CD4-positive, alpha-beta T cell treated with Interleukin-10 for 1 hour (primary cell): ENCODE data around the gene PIH1D1.

Experiments
- DNase-seq: peaks from one replicate; pipeline ENCODE4 v3.0.0-alpha.2; 2020

Gene PIH1D1

DNA sequence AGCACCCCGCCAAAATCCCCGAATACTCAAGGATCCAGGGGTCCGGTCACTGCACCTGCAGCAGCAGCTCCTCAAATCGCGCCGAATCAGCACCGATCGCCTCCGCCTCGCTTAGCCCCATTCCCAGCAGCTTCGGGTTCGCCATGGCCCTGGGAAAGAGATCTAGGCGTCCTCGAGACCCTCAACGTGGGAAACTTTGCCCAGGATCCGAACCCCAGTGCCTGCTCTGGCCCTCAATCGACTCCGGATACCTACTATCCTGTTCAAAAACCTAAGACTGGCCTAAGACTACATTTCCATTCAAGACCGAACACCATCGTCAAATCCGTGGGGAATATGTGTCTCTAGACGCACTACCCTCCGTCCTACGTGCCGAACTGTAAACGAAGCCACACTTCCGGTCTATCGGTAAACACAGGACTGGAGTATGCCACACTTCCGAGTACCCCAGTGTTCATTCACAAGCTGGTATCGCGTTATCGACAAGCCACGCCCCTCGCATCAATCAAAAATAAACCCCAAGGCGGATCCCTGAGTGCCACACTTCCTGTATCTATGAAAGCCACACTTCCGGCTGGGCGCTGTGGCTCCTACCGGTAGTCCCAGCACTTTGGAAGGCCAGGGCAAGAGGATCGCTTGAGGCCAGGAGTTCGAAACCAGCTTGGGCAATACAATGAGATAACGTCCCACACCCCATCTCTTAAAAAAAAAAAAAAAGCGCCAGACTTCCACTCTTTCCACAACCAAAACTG lies at the start of gene PIH1D1:
Gene PIH1D1, minus strand, starts transcription at position 385 of the 752 bp plus-strand sequence. Its CDS starts 240 bp downstream, at position 145.
- peak; percentile 98 for DNase-seq

DNA sequence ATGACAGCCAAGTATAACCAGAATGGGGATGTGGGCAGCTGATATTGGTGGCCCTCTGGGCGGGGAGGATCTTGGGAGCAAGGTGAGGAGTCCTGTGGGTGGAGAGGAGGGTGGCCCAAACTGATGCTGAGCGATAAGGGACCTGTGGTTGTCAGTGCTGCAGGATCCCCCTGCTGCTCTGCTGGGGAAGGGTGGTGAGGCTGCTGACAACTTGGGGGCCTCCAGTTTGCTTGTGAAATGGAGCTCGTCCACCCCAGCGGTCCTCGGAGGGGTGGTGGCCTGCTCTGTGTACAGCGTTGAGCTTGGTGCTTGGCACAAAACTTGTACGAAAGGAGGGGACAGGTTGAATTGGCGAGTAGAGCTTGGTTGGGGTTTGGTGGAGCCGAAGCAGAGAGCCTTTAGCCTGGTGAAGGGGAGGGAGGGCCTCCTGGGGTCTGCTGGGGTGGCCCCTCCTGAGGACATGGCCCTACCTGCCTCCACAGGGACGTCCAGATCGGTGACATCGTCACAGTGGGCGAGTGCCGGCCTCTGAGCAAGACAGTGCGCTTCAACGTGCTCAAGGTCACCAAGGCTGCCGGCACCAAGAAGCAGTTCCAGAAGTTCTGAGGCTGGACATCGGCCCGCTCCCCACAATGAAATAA lies 47.5 kb upstream of the PIH1D1 start:
- DNase-seq, result peak; percentile 63

DNA sequence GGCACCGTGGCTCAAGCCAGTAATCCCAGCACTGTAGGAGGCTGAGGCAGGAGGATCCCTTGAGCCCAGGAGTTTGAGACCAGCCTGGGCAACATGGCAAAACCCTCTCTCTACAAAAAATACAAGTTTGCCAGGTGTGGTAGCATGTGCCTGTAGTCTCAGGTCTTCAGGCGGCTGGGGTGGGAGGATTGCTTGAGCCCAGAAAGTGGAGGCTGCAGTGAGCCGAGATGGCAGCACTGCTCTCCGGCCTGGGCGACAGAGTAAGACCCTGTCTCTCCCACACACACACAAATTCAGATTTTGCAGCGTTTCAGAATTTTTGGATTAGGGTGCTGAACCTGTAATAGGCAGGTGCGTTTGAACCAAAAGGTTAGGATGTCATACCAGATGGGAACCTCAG lies 46.9 kb upstream of the PIH1D1 start:
- peak; percentile 44 for DNase-seq

DNA sequence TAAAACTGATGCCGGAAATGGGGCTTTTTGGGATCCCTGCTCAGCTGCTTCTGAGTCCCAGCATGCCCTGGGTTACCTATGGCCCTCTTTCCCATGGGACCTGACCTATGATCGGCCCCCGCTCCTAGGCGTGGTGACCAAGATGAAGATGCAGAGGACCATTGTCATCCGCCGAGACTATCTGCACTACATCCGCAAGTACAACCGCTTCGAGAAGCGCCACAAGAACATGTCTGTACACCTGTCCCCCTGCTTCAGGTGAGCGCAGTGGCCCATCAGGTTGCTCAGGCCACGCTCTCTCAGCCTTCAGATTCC lies 46.1 kb upstream of the PIH1D1 start:
- no peak for DNase-seq

DNA sequence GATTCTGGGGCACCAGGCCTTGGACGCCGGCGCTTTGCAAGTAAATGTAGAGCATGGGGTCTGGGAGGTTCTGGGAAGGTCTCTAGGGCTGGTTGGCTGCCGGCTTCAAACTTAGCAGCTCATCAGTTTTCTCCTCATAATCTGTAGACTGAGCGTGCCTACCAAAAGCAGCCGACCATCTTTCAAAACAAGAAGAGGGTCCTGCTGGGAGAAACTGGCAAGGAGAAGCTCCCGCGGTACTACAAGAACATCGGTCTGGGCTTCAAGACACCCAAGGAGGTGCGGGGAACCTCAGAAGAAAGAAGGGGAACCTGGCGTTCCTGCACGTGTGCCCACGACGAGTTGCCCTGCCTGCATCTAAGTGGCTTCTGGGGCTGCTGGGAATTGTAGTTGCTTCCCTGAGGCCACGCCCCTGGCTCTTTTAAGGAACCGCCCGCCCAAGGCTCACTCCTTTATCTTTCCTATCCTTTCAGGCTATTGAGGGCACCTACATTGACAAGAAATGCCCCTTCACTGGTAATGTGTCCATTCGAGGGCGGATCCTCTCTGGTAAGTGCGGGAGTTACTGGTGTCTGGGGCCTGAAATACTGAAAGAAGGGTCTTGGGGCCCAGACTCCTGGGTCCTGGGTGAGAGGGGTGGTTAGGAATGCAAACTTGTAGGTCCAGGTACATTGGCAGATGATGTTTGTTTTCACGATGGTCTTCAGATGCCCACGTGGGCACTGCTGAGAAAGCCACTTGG lies 45.6 kb upstream of the PIH1D1 start:
- DNase-seq, result peak; percentile 87

DNA sequence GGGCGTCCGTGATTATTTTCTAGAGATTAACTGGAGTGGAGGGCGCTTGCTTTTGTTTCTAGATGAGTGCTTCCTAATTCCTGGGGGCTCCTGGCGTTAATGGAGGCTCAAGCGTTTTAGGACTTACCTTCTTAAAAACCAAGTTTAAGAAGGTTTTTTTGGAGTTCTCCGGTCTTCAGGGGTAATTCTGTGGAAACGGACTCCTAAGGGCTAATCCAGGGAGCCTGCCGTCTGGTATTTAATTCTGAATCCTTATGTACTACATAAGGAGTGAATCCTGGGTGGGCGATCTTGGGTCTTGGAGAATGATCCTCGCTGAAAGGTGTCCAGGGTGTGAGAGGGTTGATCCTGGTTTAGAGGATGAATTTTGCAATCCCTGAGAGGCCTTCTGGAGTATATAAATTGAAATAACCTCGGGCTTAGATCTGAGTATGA lies 45.0 kb upstream of the PIH1D1 start:
- DNase-seq, result no peak

DNA sequence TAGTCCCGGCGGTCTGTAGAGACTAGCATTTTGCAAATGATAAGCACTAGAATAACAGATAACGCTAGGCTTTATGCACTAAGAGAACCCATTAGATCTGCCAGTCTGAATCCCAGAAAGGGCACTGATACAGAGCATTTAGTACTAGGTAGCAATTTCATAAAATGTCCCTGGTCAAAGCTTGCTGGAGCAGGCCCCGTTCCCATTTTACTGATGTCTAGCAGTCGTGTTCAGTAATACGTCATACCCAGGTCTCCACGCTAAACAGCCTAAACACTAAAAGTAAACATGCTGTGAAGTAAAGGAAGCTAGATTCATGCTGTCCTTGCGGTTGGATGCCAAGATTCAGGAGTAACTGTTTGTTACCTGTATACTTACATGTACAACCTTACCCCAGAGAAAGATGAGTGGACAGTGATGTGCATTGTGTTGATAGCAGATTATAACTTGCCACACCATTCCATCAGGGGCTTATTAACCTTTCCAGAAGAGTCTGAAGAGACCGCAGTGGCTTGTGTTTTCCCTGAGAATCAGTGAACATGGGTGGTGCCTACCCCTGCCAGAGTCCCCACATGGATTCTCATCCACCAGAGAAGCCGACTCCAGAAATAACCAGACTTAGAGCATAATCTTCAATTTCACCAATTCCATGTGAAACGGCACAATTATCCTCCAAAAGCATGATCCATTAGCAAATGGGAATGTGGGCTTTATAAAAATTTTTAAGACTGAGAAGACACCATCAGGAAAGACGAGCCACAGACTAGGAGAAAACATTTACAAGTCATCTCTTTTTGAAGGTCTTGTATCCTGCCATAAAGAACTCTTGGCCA lies 41.2 kb upstream of the PIH1D1 start:
- peak; percentile 31 for DNase-seq

DNA sequence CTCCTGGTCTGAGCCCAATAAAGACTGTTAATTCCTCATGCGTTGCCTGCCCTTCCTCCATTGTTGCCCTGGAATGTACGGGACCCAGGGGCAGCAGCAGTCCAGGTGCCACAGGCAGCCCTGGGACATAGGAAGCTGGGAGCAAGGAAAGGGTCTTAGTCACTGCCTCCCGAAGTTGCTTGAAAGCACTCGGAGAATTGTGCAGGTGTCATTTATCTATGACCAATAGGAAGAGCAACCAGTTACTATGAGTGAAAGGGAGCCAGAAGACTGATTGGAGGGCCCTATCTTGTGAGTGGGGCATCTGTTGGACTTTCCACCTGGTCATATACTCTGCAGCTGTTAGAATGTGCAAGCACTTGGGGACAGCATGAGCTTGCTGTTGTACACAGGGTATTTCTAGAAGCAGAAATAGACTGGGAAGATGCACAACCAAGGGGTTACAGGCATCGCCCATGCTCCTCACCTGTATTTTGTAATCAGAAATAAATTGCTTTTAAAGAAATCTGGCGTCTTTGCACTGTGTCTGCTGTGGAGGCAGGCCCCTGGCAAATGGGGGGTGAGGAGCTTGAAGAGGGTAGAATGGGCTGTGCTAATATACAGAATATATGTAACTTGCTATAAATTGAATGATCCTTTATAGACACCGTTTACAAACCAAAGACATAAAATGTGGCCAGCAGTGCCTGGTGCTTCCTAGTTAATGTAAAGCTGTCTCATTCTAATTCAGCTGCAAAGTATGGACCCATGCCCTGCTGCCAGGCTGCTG lies 40.4 kb upstream of the PIH1D1 start:
- no peak for DNase-seq

DNA sequence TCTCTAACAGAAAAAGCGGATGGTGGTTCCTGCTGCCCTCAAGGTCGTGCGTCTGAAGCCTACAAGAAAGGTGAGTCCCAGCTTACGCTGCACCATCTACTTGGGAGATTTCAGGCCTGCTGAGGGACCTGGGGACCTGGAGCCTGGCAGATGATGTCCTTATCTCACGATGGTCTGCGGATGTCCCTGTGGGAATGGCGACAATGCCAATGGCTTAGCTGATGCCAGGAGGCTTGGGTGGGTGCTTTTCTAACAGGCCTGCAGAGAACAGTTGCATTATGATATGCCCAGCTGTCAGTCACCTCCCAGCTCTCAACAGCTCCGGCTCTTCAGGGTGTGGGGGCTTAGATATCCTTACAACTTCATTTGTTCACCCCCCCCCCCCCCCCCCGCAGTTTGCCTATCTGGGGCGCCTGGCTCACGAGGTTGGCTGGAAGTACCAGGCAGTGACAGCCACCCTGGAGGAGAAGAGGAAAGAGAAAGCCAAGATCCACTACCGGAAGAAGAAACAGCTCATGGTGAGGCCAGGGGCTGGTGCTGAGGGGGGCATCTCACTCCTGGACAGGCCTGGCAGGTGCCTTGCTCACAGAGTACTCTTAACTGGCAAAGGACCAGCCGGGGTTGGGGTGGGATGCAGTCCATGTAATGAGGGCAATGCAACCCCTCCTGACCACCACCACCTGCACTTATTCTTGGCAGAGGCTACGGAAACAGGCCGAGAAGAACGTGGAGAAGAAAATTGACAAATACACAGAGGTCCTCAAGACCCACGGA lies 39.6 kb upstream of the PIH1D1 start:
- DNase-seq, result no peak

DNA sequence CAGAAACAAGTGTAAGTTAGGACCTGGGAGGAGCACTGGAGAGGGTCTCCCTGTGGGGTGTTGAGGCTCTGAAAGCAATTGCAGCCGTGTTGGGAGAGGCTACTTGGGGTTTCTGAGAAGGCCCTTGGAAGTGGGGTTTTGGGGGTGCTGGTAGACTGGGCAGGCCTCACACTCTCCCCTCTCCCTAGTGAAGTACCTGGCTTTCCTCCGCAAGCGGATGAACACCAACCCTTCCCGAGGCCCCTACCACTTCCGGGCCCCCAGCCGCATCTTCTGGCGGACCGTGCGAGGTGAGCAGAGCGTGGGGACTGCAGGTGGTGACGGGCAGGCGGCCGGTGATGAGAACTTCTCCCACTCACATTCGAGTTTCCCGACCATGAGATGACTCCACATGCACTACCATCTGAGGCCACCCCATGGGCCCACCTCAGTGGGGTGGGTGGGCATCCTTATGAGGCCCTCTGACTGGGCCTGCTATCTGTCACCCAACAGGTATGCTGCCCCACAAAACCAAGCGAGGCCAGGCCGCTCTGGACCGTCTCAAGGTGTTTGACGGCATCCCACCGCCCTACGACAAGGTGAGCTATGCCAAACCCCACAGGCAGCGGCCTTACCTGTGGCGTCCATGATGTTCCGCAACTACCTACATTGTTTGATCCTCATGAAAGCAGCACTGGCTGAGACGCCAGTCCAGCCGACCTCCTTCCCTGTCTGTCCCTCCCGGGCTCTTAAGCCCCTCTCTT lies 38.8 kb upstream of the PIH1D1 start:
- peak; percentile 32 for DNase-seq

DNA sequence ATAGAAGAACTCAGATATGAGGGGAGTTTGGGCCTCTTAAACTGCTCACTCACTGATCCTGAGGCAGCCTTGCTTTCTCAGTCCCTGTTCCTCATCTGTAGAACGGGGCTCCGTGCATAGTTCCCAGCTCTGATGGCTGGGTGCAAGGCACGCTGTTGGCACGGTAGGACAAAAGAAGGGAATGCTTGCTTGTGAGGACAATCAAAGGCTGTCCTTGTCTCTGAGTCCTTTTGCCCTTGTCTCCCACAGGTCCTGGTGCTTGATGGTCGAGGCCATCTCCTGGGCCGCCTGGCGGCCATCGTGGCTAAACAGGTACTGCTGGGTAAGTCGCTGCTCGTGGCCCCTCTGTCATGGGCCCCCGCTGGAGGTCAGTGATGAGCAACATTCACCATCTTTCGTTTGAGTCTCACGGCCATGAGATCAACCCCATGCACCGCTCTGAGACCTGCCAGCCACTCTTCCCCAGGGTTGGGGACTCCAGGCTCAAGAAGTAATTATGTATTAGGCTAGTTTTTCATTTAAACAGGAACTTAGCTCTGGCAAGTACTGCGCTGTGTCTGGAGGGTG lies 38.1 kb upstream of the PIH1D1 start:
- peak; percentile 60 for DNase-seq

DNA sequence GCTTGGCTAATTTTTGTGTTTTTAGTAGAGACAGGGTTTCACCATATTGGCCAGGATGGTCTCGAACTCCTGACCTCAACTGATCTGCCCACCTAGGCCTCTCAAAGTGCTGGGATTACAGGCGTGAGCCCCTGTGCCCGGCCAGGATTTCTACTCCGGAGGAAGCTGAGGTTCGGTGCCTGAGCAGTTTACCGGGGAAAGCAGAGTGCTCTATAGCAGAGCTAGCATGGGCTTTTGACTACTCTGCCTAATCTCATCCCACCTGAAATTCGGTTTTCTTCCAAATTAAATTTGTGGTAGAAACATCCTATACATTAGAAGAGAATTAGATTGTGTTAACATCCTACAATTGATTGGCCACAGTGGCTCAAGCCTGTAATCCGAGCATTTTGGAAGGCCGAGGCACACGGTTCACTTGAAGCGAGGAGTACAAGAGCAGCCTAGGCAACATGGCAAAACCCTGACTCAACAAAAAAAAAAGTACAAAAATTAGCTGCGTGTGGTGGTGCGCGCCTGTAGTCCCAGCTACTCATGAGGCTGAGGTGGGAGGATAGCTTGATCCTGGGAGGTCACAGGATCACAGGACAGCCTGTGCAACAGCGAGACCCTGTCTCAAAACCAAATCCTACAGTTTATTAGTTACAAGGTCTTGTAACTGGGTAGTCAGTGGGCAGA lies 37.4 kb upstream of the PIH1D1 start:
- DNase-seq, result no peak

DNA sequence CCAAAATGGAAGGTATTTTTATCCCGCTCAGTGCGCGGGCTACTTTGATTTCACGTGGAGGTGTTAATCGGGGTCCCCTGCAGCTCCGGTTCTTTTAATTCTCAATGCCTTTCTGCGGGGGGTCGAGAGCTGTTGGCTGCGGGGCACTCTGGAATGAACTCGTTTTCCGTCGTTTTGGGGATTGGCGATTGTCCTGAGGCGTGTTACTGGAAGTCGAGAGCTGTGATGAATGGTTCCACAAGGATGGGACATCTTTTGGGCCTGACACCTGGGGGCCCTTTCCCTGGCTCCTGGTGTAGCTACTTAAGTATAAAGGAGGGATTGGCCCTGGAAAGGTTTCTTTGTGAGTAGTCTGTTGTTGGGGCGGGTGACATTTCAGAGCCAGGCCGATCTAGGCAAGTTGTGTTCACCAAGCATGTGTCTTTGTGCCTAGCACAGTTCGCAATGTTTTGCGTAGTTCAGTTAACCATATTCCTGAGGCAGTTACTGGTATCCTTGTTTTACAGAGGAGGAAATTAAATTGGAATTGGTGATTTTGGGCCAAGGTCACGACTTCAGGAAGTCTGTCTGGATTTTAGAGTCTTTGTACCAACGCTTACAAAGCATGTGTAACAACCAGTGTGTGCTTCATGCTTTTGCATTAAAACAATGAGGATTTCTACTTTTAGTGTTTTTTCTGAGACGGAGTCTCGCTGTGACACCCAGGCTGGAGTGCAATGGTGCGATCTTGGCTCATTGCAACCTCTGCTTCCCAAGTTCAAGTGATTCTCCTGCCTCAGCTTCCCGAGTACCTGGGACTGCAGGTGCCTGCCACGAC lies 36.6 kb upstream of the PIH1D1 start:
- no peak for DNase-seq

DNA sequence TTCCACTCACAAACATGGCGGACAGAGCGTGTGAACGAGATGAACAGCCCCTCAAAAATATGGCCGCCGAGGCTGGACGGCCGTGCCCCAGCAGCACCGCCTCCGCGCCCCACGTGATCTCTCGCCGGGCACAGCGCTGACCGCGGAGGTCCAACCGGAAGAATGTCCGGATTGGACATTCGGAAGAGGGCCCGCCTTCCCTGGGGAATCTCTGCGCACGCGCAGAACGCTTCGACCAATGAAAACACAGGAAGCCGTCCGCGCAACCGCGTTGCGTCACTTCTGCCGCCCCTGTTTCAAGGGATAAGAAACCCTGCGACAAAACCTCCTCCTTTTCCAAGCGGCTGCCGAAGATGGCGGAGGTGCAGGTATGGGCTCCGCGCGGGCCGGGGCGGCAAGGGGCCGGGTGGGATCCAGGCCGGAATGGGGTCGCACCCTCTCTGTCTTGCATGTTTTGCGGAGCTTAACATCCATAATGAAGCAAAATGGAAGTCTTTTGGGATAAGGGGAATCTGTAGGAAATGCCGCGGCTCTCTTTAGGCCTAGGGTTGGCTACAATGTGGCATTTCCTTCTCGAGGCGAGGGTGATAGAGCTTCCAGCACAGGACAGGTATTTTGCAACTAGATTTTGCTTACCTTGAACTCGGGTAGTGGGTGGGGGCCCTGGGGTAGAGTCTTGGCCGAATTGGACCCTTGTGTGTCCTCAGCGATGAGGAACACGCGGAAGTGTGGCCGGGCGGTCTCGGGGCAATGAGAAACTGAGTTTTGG lies 35.8 kb upstream of the PIH1D1 start, which contains the start of gene RPL13A:
Gene RPL13A, plus strand, starts transcription at position 332 of the 769 bp plus-strand sequence. Its CDS starts 22 bp downstream, at position 354.
- peak; percentile 100 for DNase-seq

DNA sequence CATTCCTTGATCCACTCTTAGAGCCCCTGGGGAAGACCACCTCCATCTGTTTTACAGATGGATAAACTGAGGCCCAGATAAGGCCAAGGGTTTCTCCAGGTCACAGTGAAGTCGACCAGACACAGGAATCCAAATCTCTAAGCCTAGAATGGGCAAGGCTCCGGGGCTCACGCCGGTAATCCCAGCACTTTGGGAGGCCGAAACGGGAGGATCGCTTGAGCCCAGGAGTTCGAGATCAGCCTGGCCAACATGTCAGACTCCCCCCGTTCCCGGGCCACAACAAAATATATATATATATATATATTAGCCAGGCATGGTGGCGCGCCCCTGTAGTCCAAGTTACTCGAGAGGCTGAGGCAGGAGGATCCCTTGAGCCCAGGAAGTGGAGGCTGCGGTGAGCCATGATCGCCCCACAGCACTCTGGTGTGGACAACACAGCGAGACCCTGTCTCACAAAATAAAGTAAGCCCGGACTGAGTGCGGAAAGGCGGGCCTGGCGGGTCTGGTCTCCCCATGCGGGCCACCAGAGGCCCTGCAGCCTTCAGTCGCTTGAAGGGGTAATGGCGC lies 35.2 kb upstream of the PIH1D1 start:
- no peak for DNase-seq

DNA sequence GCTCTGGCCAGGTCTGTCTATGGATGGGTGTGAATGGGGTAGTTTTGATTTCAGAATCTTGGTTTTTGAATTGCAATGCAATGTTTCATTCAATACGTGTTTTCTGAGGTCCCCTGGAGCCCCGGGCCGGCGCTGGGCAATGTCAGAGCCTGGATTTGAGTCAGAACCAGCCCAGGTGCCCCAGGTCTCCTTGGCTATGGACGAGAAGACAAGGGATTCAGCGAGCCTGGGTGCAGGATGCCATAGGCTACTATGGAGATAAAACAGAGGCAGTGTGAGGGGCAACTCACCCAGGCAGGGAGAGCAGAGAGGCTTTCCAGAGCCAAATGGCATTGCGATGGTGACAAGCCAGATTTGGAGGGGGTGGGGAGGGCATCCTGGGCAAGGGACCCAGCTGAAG lies 34.6 kb upstream of the PIH1D1 start:
- no peak for DNase-seq

DNA sequence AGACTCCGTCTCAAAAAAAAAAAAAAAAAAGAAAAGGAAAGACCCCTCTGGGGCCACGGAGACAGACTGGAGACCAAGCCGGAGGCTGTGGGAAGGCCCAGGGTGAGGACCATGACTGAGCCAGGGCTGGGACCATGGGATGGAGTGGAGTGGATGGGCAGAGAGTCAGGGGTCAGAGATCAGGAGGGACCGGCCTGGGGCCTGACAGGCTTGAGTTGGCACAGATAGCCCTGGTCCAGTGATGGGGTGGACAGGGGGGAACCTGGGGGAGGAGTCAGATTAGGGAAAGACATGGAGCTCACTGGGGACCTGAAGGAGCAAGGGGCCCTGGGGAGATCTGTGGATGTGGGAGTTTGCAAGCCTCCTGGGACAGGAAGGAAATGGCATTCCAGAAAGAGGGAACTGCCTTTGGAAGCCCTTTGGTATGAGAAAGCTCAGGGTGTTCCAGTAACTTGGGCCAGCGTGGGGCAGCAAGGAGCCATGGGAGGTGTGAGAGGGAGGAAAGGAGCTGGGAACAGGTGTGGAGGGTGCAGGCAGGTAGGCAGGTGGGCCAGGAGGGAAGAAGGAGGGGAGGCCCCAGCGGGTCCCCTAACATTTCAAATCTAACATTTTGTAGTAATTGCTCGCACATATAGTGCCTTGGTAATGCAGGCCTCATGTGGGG lies 29.5 kb upstream of the PIH1D1 start:
- no peak for DNase-seq
